NCI-H1092 treated with DMSO at 0.1 percent for 48 hours (cell line): ENCODE data around the gene SHROOM4.
A peak's percentile ranks its signal among the peaks of the same experiment; 100 is the strongest.

ENCODE experiments used
- DNase-seq: peaks from one replicate; lab custom pipeline; 2025; lab: John Stamatoyannopoulos, UW

The SHROOM4 gene

GRCh38 chrX:50618788-50619558, 195.0 kb downstream of the SHROOM4 start:
- DNase-seq = no peak

GRCh38 chrX:50617183-50617582, 196.8 kb downstream of the SHROOM4 start:
- DNase-seq = no peak

GRCh38 chrX:50615570-50616158, 198.3 kb downstream of the SHROOM4 start:
- no peak for DNase-seq

GRCh38 chrX:50614460-50614859, 199.5 kb downstream of the SHROOM4 start:
- no peak for DNase-seq

- no peak for DNase-seq
These were observed 200.1 kb downstream of the SHROOM4 start for GRCh38 chrX:50613846-50614245.

- DNase-seq = no peak
These were observed 204.2 kb downstream of the SHROOM4 start for GRCh38 chrX:50609796-50610195.

- peak; percentile 8 for DNase-seq
These were observed 207.6 kb downstream of the SHROOM4 start for GRCh38 chrX:50606300-50606950.

- no peak for DNase-seq
These were observed 217.9 kb downstream of the SHROOM4 start for GRCh38 chrX:50596056-50596455.

GRCh38 chrX:50594788-50595187, 219.2 kb downstream of the SHROOM4 start:
- no peak for DNase-seq

- DNase-seq = no peak
These were observed 227.0 kb downstream of the SHROOM4 start for GRCh38 chrX:50586980-50587379.

GRCh38 chrX:50586407-50586806, 227.6 kb downstream of the SHROOM4 start:
- DNase-seq = peak; percentile 41

- no peak for DNase-seq
These were observed 232.6 kb downstream of the SHROOM4 start for GRCh38 chrX:50581405-50581804.

GRCh38 chrX:50579955-50580354, 234.0 kb downstream of the SHROOM4 start:
- DNase-seq = peak; percentile 77

GRCh38 chrX:50577326-50577725, 236.7 kb downstream of the SHROOM4 start:
- DNase-seq = peak; percentile 76

GRCh38 chrX:50567636-50568035, 246.4 kb downstream of the SHROOM4 start:
- no peak for DNase-seq

- no peak for DNase-seq
These were observed 248.3 kb downstream of the SHROOM4 start for GRCh38 chrX:50565718-50566117.
